Mucosa of rectum (tissue), 2 donors: Measurements from ENCODE around the gene GNAS.

Source experiments
- H3K27ac ChIP-seq, 2 donors: one replicate each; pipeline ENCODE4 v1.7.0; 2013; ENCODE audit warnings: inconsistent platforms in 2 of 2, low read depth in 2 of 2, low read length in 2 of 2
- H3K27me3 ChIP-seq, 2 donors: one replicate each; pipeline ENCODE4 v1.7.0; 2013; ENCODE audit warnings: low read length in 2 of 2; ENCODE audit not compliant: control insufficient read depth in 2 of 2, insufficient read depth in 2 of 2
- H3K36me3 ChIP-seq, 2 donors: one replicate each; pipeline ENCODE4 v1.7.0; 2013; ENCODE audit warnings: low read length in 2 of 2; ENCODE audit not compliant: control insufficient read depth in 2 of 2, insufficient read depth in 2 of 2
- H3K4me1 ChIP-seq, 2 donors: one replicate each; pipeline ENCODE4 v1.7.0; 2013; ENCODE audit warnings: low read length in 2 of 2, mild to moderate bottlenecking in 1 of 2; ENCODE audit not compliant: control insufficient read depth in 2 of 2, insufficient read depth in 2 of 2
- H3K4me3 ChIP-seq, 2 donors: one replicate each; pipeline ENCODE4 v1.7.0; 2013; ENCODE audit warnings: low read length in 2 of 2
- H3K9ac ChIP-seq, 2 donors: one replicate each; pipeline ENCODE4 v1.7.0; 2013; ENCODE audit warnings: low read length in 2 of 2, low read depth in 1 of 2, mild to moderate bottlenecking in 1 of 2
- H3K9me3 ChIP-seq, 2 donors: one replicate each; pipeline ENCODE4 v1.7.0; 2013; ENCODE audit warnings: low read length in 2 of 2; ENCODE audit not compliant: control insufficient read depth in 2 of 2
- donor health status: healthy.
- donor health status: Normal muscosa, but diverticular disease.

The GNAS gene

DNA sequence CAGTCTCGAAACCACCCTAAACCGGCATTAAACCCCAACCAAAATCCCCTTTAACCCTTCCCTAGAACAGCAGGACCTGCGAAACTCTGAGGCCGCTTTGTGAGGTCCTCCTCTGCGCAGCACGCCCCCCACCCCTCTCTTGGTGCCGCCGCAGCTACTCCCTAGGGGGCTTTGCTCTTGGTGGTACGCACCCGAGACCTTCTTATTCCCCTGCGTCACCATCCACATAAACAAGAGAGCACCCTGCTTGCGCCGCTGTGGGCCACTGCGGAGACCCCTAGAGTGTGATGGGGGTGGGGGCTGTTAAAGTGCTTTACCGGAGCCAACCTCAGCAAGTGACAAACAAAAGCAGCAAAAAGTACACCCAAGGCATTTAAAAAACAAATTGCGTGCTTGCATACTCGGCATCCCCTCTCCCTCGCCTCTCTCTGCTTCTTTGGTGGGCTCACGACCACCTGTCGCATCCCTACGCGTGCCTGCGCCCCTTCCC lies 502 bp upstream of the GNAS start:
- no peak overlapping the region for H3K9ac ChIP-seq
- H3K27me3 ChIP-seq, result peaks cover 12 to 25% of the 10 kb centered on the region in 2 donors
- no peaks in the 10 kb centered on the region for H3K36me3 ChIP-seq
- H3K9me3 ChIP-seq, result no peaks in the 10 kb centered on the region
- H3K27ac ChIP-seq, result no peak overlapping the region
- H3K4me1 ChIP-seq, result peaks cover 0 to 6% of the 10 kb centered on the region in 2 donors
- peak overlapping the region in 1 of 2 donors; percentile 29 for H3K4me3 ChIP-seq

DNA sequence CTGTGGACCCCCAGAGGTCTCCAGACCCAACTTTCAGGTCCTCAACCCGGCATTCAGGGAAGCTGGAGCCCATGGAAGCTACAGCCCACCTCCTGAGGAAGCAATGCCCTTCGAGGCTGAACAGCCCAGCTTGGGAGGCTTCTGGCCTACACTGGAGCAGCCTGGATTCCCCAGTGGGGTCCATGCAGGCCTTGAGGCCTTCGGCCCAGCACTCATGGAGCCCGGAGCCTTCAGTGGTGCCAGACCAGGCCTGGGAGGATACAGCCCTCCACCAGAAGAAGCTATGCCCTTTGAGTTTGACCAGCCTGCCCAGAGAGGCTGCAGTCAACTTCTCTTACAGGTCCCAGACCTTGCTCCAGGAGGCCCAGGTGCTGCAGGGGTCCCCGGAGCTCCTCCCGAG lies 950 bp downstream of the GNAS start:
- Histone ChIP-seq H3K4me3 (no peak overlapping the region), H3K27ac (no peak overlapping the region), H3K4me1 (peaks cover 0 to 6% of the 10 kb centered on the region in 2 donors), H3K27me3 (peaks cover 20 to 35% of the 10 kb centered on the region in 2 donors), H3K36me3 (no peaks in the 10 kb centered on the region), H3K9me3 (no peaks in the 10 kb centered on the region), H3K9ac (no peak overlapping the region)

DNA sequence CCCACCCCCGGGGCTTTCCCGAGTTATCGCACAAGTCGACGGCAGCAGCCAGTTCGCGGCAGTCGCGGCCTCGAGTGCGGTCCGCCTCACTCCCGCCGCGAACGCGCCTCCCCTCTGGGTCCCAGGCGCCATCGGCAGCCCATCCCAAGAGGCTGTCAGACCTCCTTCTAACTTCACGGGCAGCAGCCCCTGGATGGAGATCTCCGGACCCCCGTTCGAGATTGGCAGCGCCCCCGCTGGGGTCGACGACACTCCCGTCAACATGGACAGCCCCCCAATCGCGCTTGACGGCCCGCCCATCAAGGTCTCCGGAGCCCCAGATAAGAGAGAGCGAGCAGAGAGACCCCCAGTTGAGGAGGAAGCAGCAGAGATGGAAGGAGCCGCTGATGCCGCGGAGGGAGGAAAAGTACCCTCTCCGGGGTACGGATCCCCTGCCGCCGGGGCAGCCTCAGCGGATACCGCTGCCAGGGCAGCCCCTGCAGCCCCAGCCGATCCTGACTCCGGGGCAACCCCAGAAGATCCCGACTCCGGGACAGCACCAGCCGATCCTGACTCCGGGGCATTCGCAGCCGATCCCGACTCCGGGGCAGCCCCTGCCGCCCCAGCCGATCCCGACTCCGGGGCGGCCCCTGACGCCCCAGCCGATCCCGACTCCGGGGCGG lies 1.6 kb downstream of the GNAS start:
- no peak overlapping the region for H3K9ac ChIP-seq
- H3K4me1 ChIP-seq, result peaks cover 0 to 6% of the 10 kb centered on the region in 2 donors
- peaks cover 20 to 35% of the 10 kb centered on the region in 2 donors for H3K27me3 ChIP-seq
- H3K4me3 ChIP-seq, result no peak overlapping the region
- H3K36me3 ChIP-seq, result no peaks in the 10 kb centered on the region
- no peak overlapping the region for H3K27ac ChIP-seq
- no peaks in the 10 kb centered on the region for H3K9me3 ChIP-seq

DNA sequence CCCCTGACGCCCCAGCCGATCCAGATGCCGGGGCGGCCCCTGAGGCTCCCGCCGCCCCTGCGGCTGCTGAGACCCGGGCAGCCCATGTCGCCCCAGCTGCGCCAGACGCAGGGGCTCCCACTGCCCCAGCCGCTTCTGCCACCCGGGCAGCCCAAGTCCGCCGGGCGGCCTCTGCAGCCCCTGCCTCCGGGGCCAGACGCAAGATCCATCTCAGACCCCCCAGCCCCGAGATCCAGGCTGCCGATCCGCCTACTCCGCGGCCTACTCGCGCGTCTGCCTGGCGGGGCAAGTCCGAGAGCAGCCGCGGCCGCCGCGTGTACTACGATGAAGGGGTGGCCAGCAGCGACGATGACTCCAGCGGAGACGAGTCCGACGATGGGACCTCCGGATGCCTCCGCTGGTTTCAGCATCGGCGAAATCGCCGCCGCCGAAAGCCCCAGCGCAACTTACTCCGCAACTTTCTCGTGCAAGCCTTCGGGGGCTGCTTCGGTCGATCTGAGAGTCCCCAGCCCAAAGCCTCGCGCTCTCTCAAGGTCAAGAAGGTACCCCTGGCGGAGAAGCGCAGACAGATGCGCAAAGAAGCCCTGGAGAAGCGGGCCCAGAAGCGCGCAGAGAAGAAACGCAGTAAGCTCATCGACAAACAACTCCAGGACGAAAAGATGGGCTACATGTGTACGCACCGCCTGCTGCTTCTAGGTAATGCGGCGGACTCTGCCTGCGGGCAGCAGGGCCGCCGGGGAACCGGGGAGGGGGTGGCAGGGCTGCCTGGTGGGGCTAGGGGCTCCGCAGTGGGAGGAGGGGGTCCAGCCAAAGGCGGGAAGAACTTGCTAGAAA lies 2.3 kb downstream of the GNAS start:
- Histone ChIP-seq H3K4me3 (no peak overlapping the region), H3K9ac (no peak overlapping the region), H3K27me3 (peaks cover 20 to 35% of the 10 kb centered on the region in 2 donors), H3K36me3 (no peaks in the 10 kb centered on the region), H3K9me3 (no peaks in the 10 kb centered on the region), H3K27ac (no peak overlapping the region), H3K4me1 (peaks cover 0 to 6% of the 10 kb centered on the region in 2 donors)

DNA sequence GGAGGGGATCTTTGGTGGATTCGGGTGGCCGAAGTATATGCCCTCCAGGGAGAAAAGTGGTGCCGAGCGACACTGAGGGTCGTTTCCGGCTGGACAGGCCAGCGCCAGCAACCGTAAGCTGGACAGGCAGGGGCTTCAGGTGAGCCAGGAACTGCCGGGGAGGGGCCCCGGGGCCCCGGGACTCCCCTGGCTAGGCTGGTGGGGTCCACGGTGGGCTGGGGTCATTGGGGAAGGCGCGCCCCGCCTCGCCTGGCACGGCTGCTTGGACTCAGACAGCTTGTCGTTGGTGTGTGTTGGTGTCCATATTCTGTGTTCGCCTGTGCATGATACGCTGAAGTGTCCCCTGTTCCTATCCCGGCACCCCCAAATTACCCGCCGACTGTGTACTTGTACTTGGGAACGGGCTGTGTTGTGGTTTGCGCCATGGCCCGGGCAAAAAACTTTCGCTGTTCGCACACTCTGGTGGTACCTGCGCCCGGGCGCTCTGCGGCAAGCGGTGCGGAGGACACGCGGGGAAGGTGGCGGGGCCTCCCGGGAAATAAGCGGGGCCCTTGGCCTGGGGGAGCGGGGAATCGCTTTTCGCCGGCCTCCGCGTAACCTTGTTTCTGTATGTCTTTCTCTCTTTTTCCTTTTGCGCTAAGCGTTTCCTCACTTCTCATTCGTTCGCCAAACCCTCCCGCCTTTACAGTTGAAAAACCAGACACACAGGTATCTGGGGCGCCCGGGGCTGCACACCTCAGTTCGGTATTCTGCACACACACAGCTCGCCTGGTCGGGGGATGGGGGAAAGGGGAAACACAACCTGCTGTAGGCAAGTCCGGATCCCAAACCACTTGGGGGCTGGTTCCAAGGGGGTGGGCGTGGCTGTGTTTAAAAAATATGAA lies 3.2 kb downstream of the GNAS start:
- H3K27ac ChIP-seq, result no peak overlapping the region
- no peaks in the 10 kb centered on the region for H3K36me3 ChIP-seq
- H3K9ac ChIP-seq, result no peak overlapping the region
- peaks cover 0 to 6% of the 10 kb centered on the region in 2 donors for H3K4me1 ChIP-seq
- no peak overlapping the region for H3K4me3 ChIP-seq
- H3K27me3 ChIP-seq, result peaks cover 20 to 35% of the 10 kb centered on the region in 2 donors
- no peaks in the 10 kb centered on the region for H3K9me3 ChIP-seq

DNA sequence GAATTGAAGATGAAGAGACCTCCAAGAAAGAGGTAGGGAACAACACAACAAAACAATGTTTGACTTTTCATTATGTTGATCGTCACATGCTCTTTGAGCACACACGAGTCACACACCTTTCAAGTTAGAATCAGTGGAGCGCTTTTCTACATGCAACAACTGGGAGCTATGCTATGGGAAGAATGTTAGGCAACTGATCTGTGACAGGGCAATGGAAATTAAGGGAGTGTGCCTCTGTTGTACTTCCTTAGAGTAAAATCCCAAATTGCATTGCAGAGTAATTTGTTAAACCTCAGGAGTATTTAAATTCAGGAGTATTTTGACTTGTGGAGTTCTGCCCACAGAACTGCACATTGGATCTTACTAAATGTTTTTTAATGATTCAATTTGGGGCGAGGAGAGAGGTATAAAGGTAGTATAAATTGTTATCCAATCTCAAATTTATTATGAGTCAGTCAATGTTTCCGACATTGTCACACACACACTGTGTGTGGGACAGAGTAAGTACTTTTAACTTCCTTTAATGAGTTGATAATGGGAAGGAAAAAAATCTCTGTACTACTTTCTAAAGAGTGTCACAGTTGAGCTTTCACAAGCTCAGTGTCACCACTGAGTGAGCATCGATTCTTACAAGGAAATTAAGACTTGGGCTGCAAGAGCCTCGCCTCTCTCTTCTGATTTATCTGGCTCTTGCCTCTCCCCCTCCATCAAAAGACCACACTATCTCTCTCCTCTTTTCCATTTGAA lies 10.7 kb downstream of the GNAS start:
- Histone ChIP-seq H3K27me3 (no peaks in the 10 kb centered on the region), H3K4me1 (no peaks in the 10 kb centered on the region), H3K9me3 (no peaks in the 10 kb centered on the region)

DNA sequence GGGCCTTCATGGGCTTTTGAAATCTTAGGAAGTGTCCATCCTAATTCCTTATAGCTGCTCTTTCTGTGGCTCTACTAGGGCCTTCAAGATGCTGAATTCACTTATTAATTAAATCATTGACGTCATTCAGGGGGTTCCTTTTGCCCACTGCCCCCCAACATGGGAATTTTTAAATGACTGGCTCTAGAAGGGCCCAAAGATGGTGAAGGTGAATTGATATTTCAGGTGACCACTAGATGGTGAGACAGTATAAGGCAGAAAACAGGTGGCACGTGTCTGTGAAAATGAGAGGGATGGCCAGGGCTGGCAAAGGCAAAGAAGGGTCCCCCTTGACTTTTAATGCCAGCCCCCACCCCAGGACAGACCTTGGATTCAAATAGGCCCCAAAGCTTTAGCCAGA lies 11.8 kb downstream of the GNAS start:
- Histone ChIP-seq H3K27ac (no peak overlapping the region), H3K9ac (no peak overlapping the region), H3K4me1 (no peaks in the 10 kb centered on the region), H3K36me3 (no peaks in the 10 kb centered on the region), H3K4me3 (no peak overlapping the region), H3K27me3 (peaks cover 0 to 2% of the 10 kb centered on the region in 2 donors), H3K9me3 (no peaks in the 10 kb centered on the region)

More for the DNA sequence above, 10.7 kb downstream of the GNAS start:
- Histone ChIP-seq H3K4me3 (no peak overlapping the region), H3K27ac (no peak overlapping the region), H3K9ac (no peak overlapping the region), H3K36me3 (no peaks in the 10 kb centered on the region)

DNA sequence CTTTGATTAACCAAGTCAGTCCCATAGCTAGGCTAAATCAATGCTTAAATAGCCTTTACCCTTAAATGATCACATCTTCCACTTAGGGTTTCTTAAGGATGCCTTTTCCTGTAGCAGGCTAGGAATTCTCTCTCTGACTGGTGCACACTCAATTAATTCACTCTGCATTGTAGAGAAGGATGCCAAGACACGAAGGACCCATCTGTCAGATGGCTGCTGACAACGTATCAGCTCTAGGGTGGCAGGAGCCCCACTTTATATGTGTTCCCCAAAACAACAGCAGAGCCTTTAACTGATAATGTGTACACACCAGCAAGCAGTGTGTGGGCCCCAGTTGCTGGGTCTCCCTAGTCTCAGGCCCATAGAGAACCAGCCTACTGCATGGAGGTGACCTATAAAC lies 13.3 kb downstream of the GNAS start:
- peaks cover 0 to 5% of the 10 kb centered on the region in 2 donors for H3K27me3 ChIP-seq
- no peaks in the 10 kb centered on the region for H3K36me3 ChIP-seq
- no peaks in the 10 kb centered on the region for H3K9me3 ChIP-seq
- no peak overlapping the region for H3K27ac ChIP-seq
- no peak overlapping the region for H3K4me3 ChIP-seq
- no peak overlapping the region for H3K9ac ChIP-seq
- H3K4me1 ChIP-seq, result no peaks in the 10 kb centered on the region

DNA sequence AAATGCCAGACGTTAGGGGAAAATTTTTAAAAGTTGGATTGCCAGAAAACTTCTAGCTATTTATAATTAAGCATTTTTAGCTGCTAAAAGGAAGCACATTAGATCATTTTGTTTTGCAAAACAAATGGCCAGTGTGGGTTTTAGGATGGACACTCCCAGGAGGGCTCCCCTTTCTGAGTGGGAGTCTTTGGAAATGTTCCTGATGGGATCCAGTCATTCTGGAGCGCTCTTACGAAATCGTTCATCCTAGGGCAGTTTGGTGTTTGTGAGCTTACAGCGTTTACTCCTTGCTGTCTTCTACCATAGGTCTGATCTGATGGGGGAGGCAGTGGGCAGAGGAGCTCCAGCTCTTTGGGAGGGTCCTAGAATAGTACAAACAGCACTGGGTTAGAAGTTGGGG lies 14.7 kb downstream of the GNAS start:
- Histone ChIP-seq H3K36me3 (no peaks in the 10 kb centered on the region), H3K9ac (no peak overlapping the region), H3K27me3 (peaks cover 0 to 5% of the 10 kb centered on the region in 2 donors), H3K9me3 (no peaks in the 10 kb centered on the region), H3K27ac (no peak overlapping the region), H3K4me1 (no peaks in the 10 kb centered on the region), H3K4me3 (no peak overlapping the region)
